Umbilical cord (tissue), 2 donors: ENCODE data around the gene ARL16. TPM values are rescaled to one million over a fixed set of nuclear protein-coding genes. Genes with fewer than 3 reads are reported as not detected.
A peak's percentile ranks its signal among the peaks of the same experiment; 100 is the strongest.

ENCODE experiments used
- DNase-seq: peaks from one replicate; pipeline ENCODE4 v3.0.0-alpha.2; 2015; ENCODE audit warnings: low spot score
- total RNA-seq: library from RNA; depleted of rRNA; stranded (reverse); fragments of >200 nt; gene quantifications from one replicate; pipeline ENCODE4 v1.2.3, GENCODE V29; 2014; ENCODE audit warnings: low replicate concordance; ENCODE audit not compliant: insufficient read depth

The ARL16 gene
- total RNA-seq, 1 donor from 2014 or later = 21.2 TPM

DNA sequence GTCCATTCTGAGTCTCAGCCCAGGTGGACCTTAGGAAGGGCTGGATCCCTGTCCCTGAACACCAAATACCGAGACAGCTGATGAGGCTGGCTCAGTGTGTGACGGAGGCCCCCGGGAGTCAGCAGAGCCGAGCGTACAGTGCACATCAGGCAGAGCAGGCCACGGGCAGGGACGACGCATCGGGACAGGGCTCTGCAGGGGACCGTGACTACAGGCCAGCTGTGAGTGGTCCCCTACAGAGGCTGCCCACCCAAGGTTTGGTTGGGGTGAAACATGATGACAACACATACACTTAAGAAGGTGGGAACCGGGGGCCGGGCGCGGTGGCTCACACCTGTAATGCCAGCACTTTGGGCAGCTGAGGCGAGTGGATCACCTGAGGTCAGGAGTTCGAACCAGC is 10.6 kb downstream of the ARL16 start:
- no peak for DNase-seq

DNA sequence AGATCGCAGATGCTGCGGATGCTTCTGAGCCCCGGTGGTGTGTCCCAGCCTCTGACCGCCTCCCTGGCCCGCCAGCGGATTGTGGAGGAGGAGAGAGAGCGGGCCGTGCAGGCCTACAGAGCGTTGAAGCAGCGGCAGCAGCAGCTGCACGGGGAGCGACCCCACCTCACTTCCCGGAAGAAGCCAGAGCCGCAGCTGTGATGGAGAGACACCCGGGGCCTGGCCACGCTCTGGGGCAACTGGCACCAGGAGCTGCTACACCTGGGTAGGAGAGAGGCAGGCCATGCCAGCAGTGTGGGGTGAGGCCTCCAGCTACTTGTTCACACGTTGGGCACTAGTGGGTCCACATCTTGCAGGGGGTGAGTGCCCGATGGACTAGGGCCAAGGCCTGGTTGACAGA is 11.1 kb downstream of the ARL16 start:
- no peak for DNase-seq

DNA sequence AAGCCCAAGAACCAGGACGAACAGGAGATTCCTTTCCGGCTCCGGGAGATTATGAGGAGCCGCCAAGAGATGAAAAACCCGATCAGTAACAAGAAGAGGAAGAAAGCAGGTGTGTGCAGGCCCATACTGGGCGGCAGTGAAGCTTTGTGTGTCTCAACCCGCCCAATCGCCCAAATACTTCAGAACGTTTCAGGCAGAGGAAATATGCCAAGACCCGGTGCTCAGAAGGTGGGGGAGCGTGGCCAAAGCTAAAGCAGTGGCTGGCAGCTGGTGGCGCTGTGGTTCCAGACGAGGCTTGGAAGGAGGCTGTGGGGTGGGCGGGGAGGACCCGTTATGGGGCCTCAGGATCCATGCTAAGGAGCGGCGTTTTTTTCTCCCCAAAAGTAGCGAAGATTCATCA is 15.8 kb downstream of the ARL16 start:
- no peak for DNase-seq

DNA sequence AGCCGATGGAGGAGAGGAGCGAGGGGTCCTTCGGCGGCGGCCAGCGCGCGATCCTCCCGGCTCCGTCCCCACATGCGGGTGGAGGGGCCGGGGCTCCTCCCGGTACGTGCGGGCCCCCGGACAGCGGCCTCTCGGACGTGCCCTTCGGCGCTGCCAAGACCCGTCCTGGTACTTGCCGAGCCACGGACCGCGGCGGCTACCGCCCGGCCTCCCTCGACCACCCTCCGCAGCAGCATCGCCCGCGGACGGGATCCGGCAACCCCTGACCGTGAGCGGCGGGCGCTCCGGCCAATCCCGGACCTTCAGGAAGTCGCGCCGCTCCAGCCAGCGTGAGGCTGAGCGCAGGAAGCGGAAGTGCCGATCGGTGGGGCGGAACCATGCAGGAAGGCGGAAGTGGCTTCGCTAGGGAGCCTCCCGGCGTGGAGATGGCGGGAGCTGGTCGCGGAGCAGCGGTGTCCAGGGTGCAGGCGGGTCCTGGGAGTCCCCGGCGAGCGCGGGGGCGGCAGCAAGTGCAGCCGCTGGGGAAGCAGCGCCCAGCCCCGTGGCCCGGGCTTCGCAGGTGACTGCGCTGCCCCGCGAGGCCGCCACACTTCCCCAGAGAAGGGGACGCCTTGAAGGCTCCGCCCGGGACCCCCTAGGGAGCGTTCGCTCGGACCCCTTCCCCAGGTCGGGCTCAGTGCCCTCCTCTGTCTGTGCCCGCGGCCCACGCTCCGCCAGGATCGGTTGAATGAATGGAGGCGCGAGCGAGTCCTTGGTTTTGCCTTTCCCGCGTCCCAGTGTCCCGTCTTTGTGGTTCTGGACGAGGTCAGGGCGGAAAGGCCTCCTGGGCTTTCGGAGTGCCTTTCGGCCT is 17.0 kb downstream of the ARL16 start, which contains the start of the genes CCDC137 and OXLD1:
Gene CCDC137, plus strand, starts transcription at position 396 of the 850 bp plus-strand sequence. Its CDS starts 30 bp downstream, at position 426.
Gene OXLD1, minus strand, starts transcription at position 264 of the 850 bp plus-strand sequence. Its CDS starts 28 bp downstream, at position 236.
- DNase-seq = peak; percentile 97

DNA sequence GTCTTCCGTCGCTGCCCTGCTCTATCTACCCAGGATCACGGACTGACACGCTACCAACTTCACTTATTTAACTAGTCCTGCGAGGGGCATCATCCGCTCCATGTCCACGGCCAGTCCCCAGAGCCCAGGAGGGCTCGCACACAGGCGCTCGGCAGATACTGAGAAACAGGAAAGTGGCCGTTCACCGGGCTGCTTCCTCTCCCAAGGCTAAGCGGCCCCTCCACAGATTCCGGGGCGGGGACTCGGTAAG is 17.6 kb downstream of the ARL16 start:
- no peak for DNase-seq

DNA sequence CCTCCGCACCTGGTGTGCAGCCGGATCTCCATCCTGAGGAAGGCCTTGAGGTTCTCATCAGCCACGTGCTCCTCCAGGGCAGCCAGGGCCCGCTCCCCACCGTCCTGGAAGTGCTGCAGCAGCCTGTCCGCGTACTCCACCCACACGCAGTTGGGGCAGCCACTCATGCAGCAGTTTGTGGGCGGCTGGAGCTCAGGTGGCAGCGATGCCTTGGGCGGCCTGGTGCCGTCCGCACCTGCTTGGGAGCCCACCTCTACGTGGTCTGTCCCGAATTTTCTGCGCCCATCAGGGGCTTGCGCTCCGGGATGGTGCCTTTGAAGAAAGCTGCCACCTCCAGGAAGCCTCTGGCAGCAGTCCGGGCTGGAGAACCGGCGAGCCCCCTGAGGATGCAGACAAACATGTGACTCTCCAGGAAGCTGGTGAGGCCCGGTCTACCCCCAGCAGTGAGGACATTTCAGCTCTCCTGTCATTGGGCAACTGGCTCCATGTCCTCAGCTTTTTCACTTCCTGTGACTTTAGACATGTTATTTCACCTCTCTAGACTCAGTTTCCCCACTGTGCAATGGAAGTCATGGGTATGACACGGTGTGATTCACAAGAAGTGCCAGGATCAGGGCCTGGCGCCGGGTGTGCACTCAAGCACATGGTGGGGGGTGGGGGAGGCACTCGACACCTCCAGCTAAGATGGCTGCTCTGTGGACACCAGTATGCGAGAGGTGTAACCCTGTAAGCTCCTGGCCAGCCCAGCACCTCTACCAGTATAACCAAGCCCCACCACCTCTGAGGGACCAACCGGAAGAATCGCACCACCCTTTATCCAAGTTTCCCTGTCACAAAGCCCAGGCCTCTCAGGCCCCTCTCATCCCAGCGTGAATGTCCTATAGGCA is 18.1 kb downstream of the ARL16 start:
- no peak for DNase-seq

DNA sequence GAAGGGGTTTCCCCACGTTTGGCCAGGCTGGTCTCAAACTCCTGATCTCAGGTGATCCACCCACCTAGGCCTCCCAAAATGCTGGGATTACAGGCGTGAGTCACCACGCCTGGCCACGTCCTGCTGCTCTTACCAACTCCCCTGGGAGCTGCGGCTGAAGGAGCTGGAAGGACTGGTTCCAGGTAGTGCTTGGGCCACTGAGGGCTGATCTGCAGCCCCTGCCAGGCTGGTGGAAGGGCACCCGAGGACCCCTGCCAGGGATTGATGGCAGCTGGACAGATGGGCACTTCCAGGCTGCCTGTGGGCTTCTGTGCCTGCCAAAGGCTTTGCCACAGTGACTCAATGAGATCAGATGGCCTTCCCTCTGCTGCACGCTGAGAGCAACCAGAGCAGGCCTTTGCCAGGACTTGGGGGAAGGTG is 19.5 kb downstream of the ARL16 start:
- DNase-seq = no peak

DNA sequence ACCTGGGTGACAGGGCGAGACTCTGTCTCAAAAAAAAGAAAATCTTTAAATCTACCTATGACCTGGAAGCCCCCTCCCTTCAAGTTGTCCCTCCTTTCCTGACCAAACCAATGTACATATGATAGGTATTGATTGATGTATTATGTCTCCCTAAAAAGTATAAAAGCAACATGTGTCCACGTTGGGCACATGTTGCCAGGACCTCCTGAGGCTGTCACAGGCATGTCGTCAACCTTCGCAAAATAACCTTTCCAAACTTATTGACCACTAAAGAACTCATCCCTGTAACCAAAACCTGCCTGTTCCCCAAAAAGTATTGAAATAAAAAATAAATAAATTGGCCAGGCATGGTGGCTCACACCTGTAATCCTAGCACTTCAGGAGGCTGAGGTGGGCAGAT is 21.6 kb downstream of the ARL16 start:
- no peak for DNase-seq

DNA sequence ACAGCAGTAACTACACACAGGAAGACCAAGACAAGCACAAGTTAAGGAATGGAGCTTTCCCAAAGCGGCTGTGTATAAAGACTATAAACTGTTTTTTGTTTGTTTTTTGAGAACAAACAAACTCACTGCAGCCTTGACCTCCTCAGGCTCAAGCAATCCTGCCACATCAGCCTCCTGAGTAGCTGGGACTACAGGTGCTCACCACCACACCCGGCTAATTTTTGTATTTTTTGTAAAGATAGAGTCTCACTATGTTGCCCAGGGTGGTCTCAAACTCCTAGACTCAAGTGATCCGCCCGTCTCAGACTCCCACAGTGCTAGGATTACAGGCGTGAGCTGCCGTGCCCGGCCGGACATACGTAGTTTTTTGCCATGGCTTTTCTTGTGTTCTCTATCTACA is 23.2 kb downstream of the ARL16 start:
- no peak for DNase-seq

DNA sequence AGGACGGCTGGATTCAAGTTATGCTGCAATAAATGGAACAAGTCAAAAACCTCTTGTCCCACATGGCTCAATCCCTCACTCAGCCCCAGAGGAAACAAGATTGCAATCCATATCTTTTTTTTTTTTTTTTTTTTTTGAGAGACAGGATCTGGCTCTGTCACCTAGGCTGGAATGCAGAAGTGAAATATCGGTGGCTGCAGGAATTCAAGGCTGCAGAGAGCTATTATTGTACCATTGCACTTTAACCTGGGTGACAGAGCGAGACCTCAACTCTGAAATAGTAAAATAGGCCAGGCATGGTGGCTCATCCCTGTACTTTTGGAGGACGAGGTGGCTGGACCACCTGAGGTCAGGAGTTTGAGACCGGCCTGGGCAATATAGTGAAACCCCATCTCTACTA is 24.6 kb downstream of the ARL16 start:
- no peak for DNase-seq

DNA sequence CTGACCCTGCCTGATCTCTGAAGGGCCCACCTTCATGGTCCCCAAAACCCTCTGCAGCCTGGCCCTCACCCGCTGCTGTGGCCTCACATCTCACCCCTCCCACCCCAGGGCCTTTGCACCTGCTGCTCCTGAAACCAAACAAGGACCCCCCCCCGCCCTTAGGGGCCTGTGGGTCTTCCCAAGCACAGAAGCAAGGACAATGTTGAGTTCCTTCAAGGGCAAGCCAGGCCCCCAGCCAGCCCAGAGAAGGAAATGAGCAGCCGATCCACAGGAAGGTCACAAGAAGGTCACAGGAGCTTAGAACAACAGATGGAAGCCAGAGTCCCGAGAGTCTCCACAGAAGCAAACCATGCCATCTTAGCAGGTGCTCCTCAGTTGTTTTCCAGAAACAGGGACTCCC is 26.8 kb downstream of the ARL16 start:
- DNase-seq = no peak

DNA sequence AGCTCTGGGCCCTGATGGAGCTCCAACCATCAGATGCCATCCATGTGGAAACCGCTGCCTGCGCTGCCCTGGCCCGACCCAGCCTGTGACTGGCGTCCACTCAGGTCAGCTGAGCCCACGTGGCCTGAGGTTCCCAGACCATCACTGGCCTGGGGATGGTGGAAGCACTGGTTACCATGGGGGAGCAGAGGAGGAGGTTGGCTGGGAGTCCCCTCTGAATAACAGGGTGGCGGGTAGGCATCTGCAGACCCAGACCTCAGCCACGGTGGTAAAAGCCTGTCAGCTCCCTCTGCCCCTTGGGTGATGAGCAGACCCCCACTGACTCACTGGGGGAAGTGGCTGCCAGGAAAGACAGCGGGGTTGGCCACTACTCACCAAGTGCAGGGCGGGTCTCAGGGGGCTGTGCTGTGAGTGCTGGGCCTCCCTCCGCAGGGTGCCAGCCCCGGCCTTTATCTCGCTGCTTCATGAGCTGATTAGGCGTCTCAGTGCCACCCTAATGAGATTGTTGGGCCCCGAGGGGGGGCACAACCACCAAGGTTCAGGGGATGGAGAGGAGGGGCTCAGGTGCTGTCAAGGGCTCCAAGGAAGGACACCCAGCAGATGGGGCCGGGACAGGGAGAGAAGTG is 27.4 kb downstream of the ARL16 start, which contains the start of gene PDE6G:
Gene PDE6G, minus strand, starts transcription at position 425 of the 626 bp plus-strand sequence. CDS start 3,237 bp downstream, outside the sequence.
- no peak for DNase-seq

GRCh38 chr17:81655378-81656117 is 28.0 kb downstream of the ARL16 start:
- DNase-seq = no peak

DNA sequence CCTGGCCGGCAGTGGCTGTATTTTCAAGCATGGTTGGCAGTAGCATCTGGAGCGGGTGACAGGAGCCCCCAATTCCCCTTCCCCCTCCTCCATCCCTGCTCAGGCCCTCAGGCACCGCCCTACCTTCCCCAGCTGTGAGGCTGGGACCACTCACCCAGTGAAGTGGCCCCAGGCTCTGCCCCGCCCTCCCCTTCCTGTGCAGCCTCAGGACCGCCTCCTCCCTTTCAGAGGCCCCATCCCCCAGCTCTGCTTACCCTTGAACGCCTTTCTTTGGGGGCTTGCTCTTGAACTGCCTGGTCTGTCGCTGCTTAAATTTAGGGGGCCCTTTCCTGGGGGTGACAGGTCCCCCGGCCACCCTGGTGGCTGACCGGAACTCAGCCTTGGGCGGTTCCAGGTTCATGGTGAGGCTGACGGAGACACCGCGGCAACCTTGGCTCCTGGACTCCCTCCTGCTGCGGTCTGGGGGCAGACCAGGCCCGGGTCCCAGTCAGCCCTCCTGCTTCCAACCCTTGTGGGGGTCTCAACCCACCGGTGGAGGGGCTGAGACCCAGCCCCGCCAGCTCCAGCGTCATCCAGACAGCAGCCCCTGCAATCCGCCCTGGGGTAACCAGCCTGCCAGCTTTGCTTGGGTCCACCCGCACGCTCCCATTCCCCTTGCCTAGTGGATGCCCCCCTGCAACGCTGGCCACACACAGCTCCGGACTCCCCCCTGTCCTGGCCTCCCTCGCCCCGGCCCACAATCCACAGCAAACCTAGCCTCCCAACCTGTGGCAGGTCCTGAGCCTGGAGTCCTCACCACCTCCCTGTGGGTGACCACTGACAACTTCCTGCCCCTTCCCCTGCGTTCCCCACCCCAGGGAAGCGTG is 30.5 kb downstream of the ARL16 start:
- no peak for DNase-seq

DNA sequence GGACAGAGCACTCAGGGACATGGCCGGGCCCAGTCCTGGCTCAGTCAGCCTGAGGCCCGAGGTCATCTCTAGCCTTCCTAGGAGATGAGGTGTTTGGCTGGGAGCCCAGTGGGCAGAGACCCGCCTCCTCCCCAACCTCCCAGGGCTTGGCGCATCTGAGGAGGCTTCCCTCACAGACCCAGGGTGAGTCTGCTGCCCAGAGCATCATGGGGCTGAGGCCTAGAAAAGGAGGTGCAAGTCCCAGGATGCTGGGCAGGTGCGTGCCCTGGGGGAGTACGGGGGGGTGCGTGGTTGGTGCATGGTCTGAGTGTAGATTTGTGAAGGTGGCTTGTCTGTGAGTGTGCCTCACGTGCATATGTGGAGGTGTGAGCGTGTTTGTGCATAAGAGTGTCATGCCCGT is 31.9 kb downstream of the ARL16 start:
- DNase-seq = peak; percentile 13

GRCh38 chr17:81650951-81651350 is 32.6 kb downstream of the ARL16 start:
- no peak for DNase-seq

GRCh38 chr17:81648707-81649085 is 34.9 kb downstream of the ARL16 start:
- DNase-seq = no peak

- DNase-seq = no peak
Measured at GRCh38 chr17:81648013-81648706, 35.4 kb downstream of the ARL16 start.

DNA sequence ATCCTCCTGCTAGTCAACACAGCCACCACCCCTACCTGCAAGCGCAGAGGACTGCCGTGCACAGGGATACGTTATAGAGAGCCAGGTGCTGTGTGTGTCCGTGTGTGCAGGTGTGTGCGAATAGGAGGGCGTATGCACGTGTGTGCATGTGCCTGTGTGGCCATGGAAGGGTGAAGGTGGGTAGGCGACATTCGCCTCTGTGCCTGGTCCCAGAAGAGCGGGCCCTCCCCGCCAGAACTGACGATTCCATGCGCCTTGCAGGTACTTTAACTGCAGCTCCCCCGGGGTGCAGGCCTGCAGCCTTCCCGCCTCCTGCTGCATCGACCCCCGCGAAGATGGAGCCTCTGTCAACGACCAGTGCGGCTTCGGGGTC is 36.0 kb downstream of the ARL16 start:
- no peak for DNase-seq
